Keratinocyte (primary cell): ENCODE data around the gene PALM3. TPM values are rescaled to one million over a fixed set of nuclear protein-coding genes. Genes with fewer than 3 reads are reported as not detected.

Experiments used
- DNase-seq: peaks from one replicate; pipeline ENCODE4 v3.0.0-alpha.2; 2011; ENCODE audit warnings: low read depth, missing footprints, low spot score
- FAIRE-seq: peaks from 2 replicates; lab custom pipeline; 2011; peaks lifted over from hg19 to GRCh38; lab: Jason Lieb, UNC
- H2AFZ ChIP-seq: 2 replicates; pipeline ENCODE4 v1.6.0; 2012; ENCODE audit warnings: low read length, control low read depth, inconsistent platforms; ENCODE audit not compliant: control insufficient read depth
- H3K27ac ChIP-seq: 2 replicates; pipeline ENCODE4 v1.5.1; 2011; ENCODE audit warnings: low read length; ENCODE audit not compliant: control insufficient read depth, insufficient read depth
- H3K27me3 ChIP-seq: 3 replicates; pipeline ENCODE4 v1.6.0; 2011; ENCODE audit warnings: low read length; ENCODE audit not compliant: control insufficient read depth, insufficient read depth; ENCODE audit errors: extremely low read depth
- H3K36me3 ChIP-seq, 2 experiments: 2 replicates in 1 of 2; 3 replicates in 1 of 2; pipeline ENCODE4 v1.5.1; 2011; ENCODE audit warnings: low read length in 2 of 2, mild to moderate bottlenecking in 1 of 2; ENCODE audit not compliant: control insufficient read depth in 2 of 2, insufficient read depth in 2 of 2; ENCODE audit errors: extremely low read depth in 1 of 2
- H3K4me1 ChIP-seq: 3 replicates; pipeline ENCODE4 v1.5.1; 2011; ENCODE audit warnings: low read length; ENCODE audit not compliant: control insufficient read depth, insufficient read depth; ENCODE audit errors: extremely low read depth
- H3K4me2 ChIP-seq: 3 replicates; pipeline ENCODE4 v1.6.0; 2011; ENCODE audit warnings: low read depth, low read length; ENCODE audit not compliant: control insufficient read depth, insufficient read depth; ENCODE audit errors: extremely low read depth
- H3K4me3 ChIP-seq, 3 experiments: fragments of 200-600 bp in 1 of 3; sonication (generic) in 1 of 3; 2 replicates in 2 of 3; 3 replicates in 1 of 3; pipeline ENCODE4 v1.5.1; 2011 to 2016; ENCODE audit warnings: low read length in 3 of 3, mild to moderate bottlenecking in 3 of 3, control low read depth in 2 of 3, inconsistent platforms in 1 of 3, low read depth in 1 of 3, mixed read lengths in 1 of 3, mixed run types in 1 of 3, moderate library complexity in 1 of 3; ENCODE audit not compliant: control insufficient read depth in 2 of 3, insufficient read depth in 2 of 3; ENCODE audit errors: extremely low read depth in 1 of 3
- H3K79me2 ChIP-seq: 2 replicates; pipeline ENCODE4 v1.6.0; 2012; ENCODE audit warnings: low read length; ENCODE audit not compliant: control insufficient read depth, insufficient read depth
- H3K9ac ChIP-seq: 3 replicates; pipeline ENCODE4 v1.6.0; 2011; ENCODE audit warnings: low read length; ENCODE audit not compliant: control insufficient read depth, insufficient read depth; ENCODE audit errors: extremely low read depth
- H3K9me1 ChIP-seq: 3 replicates; pipeline ENCODE4 v1.6.0; 2011; ENCODE audit warnings: low read length; ENCODE audit not compliant: control insufficient read depth, insufficient read depth; ENCODE audit errors: extremely low read depth
- H3K9me3 ChIP-seq: 2 replicates; pipeline ENCODE4 v1.5.1; 2012; ENCODE audit warnings: low read depth, low read length; ENCODE audit not compliant: control insufficient read depth
- H4K20me1 ChIP-seq: 3 replicates; pipeline ENCODE4 v1.6.0; 2011; ENCODE audit warnings: low read length; ENCODE audit not compliant: control insufficient read depth, insufficient read depth; ENCODE audit errors: extremely low read depth
- CTCF ChIP-seq, 3 experiments: IDR thresholded peaks in 1 of 3; conservative IDR thresholded peaks in 1 of 3; optimal IDR thresholded peaks in 1 of 3; 2 replicates in 2 of 3; 3 replicates in 1 of 3; pipeline versions ENCODE3 to v1.5.1; 2011; ENCODE audit warnings: low read length in 3 of 3, mild to moderate bottlenecking in 3 of 3, moderate library complexity in 2 of 3, control low read depth in 1 of 3, inconsistent platforms in 1 of 3; ENCODE audit not compliant: insufficient read depth in 2 of 3; ENCODE audit errors: extremely low read depth in 1 of 3
- EZH2 ChIP-seq: IDR thresholded peaks from one replicate; pipeline ENCODE4 v1.6.1; 2012; ENCODE audit warnings: inconsistent platforms, mild to moderate bottlenecking, low read length, moderate library complexity
- dilution Hi-C: fragments of 300-500 bp; cut with MboI; formaldehyde crosslinking; loops from one replicate; pipeline ENCODE4 v1.7.0; 2020; ENCODE audit warnings: low sequenced_read_pairs; ENCODE audit not compliant: extremely low pct_ligation_motif_present
- polyA plus RNA-seq, 5 experiments: library from polyadenylated mRNA; depleted of rRNA in 3 of 5; stranded (reverse) in 3 of 5; stranded (forward) in 1 of 5; unstranded in 1 of 5; fragments of >200 nt; gene quantifications; 1 replicate in 1 of 5; 2 replicates in 3 of 5; 3 replicates in 1 of 5; pipeline versions ENCODE4 v1.2.1 to v1.2.3, GENCODE V29; 2011 to 2012; ENCODE audit warnings: missing spikeins in 2 of 5, low read depth in 1 of 5, low replicate concordance in 1 of 5

PALM3 gene
- polyA plus RNA-seq, 1 donor (not counting 4 experiments of a cell fraction or from before 2014, with no cell fraction given) = not detected

DNA sequence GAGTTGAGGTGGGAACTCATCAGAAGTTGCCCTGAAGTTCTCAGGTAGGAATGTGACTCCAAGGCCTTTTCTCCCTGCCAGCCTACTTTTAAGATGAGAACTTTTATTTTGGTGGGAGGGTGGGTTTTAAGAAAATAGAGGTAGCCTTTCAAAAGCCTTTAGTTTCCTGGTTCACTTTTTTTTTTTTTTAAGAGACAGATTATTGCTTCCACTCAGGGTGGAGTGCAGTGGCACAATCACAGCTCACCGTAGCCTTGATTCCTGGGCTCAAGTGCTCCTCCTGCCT is 20.7 kb upstream of the PALM3 start:
- Histone ChIP-seq H3K9me1 (no peaks in the 10 kb centered on the region), H3K27ac (no peak overlapping the region), H3K4me2 (no peak overlapping the region), H3K4me3 (no peak overlapping the region), H4K20me1 (no peaks in the 10 kb centered on the region), H2AFZ (no peak overlapping the region), H3K36me3 (no peaks in the 10 kb centered on the region), H3K79me2 (no peaks in the 10 kb centered on the region), H3K9me3 (no peaks in the 10 kb centered on the region), H3K4me1 (peaks cover 14% of the 10 kb centered on the region), H3K9ac (no peak overlapping the region), H3K27me3 (no peaks in the 10 kb centered on the region)
- dilution Hi-C loops = no loop called here
- FAIRE-seq (no peak), DNase-seq (no peak)
- no peak for TF ChIP-seq CTCF (optimal IDR thresholded peaks at IDR 0.05 in 1 of 3, IDR thresholded peaks at IDR 0.05 in 1 of 3, conservative IDR thresholded peaks at IDR 0.05 in 1 of 3; ENCODE audit: extremely low read depth in 1 of 3, insufficient read depth in 2 of 3, low read length in 3 of 3)
- no peak for TF ChIP-seq EZH2

DNA sequence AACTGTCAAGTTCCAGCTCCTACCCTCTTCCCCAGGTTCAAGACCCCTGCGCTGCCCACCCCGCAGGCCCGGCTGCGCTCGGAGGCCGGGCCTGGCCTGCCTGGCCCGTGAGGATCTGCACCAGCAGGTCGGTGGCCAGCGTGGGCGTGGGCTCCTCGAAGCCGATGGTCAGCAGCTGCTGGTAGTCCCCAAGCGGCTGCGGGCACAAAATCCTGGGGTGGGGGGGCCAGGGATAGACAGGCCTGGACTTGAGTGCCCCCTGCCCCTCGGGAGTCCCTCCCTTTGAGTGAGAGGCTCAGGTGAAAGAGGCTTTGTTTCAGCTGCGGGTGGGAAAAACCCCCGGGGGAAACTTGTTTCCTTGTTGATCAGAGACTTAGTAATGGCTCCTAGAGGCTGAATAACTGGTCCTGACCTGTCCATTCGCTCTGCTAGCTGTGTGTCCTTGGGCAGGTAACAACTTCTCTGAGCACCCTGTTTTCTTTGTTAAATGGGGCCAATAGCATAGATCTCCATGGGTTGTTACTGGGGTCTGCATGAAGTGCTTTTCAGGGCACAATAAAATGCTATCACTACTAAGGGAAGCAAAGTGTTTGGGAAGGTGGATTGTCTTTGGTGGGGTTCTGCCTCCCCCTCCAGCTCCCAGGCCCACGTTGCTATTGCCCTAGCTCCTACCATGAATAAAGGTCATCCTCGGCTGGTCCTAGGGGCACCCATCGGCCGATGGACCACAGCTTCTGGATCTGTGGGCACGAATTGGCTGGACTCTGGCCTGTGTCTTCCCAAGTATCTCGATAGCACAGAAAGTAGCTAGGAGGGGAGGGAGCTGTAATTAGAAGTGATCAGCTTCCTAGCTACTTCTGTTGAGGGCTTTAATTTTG is 20.2 kb upstream of the PALM3 start:
- dilution Hi-C loops = no loop called here
- Histone ChIP-seq H3K9ac (peak overlapping the region; percentile 76), H3K9me3 (no peaks in the 10 kb centered on the region), H3K27ac (peak overlapping the region; percentile 88), H3K36me3 (no peaks in the 10 kb centered on the region), H2AFZ (peak overlapping the region; percentile 59), H3K4me2 (peak overlapping the region; percentile 90), H3K27me3 (no peaks in the 10 kb centered on the region), H3K9me1 (no peaks in the 10 kb centered on the region), H3K4me3 (peak overlapping the region; percentile 52 to 86 (median 74)), H3K4me1 (peaks cover 14% of the 10 kb centered on the region), H4K20me1 (no peaks in the 10 kb centered on the region), H3K79me2 (no peaks in the 10 kb centered on the region)
- DNase-seq (no peak), FAIRE-seq (no peak)
- TF ChIP-seq CTCF (optimal IDR thresholded peaks at IDR 0.05 in 1 of 3, IDR thresholded peaks at IDR 0.05 in 1 of 3, conservative IDR thresholded peaks at IDR 0.05 in 1 of 3; ENCODE audit: extremely low read depth in 1 of 3, insufficient read depth in 2 of 3, low read length in 3 of 3) (no peak), EZH2 (no peak)
